KMS-11 (cell line): ENCODE measurements around the gene C5AR1.
"Not testable (repeated sequence)": the region's sequence is repeated elsewhere in the genome, so short reads cannot be mapped to it uniquely, and the experiment has no call there.

Experiments used
- H2AFZ ChIP-seq: fragments of 200-600 bp; sonication (generic); 2 replicates; pipeline ENCODE4 v1.6.1; 2016; ENCODE audit warnings: antibody characterized with exemption, mixed run types, low read depth
- H3K27ac ChIP-seq: fragments of 200-600 bp; sonication (generic); 2 replicates; pipeline ENCODE4 v1.6.1; 2016; ENCODE audit warnings: mild to moderate bottlenecking, mixed run types
- H3K27me3 ChIP-seq: fragments of 200-600 bp; sonication (generic); 2 replicates; pipeline ENCODE4 v1.6.1; 2017; ENCODE audit warnings: mild to moderate bottlenecking, low read depth, mixed run types, moderate library complexity; ENCODE audit not compliant: insufficient read depth
- H3K36me3 ChIP-seq: fragments of 200-600 bp; sonication (generic); 2 replicates; pipeline ENCODE4 v1.6.1; 2017; ENCODE audit warnings: mild to moderate bottlenecking, mixed run types; ENCODE audit not compliant: insufficient read depth
- H3K4me1 ChIP-seq: fragments of 200-600 bp; sonication (generic); 2 replicates; pipeline ENCODE4 v1.6.1; 2016; ENCODE audit warnings: mild to moderate bottlenecking, low read depth, mixed run types; ENCODE audit not compliant: poor library complexity, severe bottlenecking
- H3K4me2 ChIP-seq: fragments of 200-600 bp; sonication (generic); 2 replicates; pipeline ENCODE4 v1.7.0; 2016; ENCODE audit warnings: mild to moderate bottlenecking, mixed run types
- H3K4me3 ChIP-seq: fragments of 200-600 bp; sonication (generic); IDR thresholded peaks from 2 replicates; pipeline ENCODE4 v1.6.1; 2017; ENCODE audit warnings: low read depth, low read length, mixed read lengths; ENCODE audit not compliant: insufficient read depth
- H3K79me2 ChIP-seq: fragments of 200-600 bp; sonication (generic); 2 replicates; pipeline ENCODE4 v1.6.1; 2016; ENCODE audit warnings: low read depth, mixed run types; ENCODE audit not compliant: insufficient read depth
- H3K9ac ChIP-seq: fragments of 200-600 bp; sonication (generic); 2 replicates; pipeline ENCODE4 v1.6.1; 2016; ENCODE audit warnings: mild to moderate bottlenecking, mixed run types
- H4K20me1 ChIP-seq: fragments of 200-600 bp; sonication (generic); 2 replicates; pipeline ENCODE4 v1.6.1; 2016; ENCODE audit warnings: mild to moderate bottlenecking, mixed run types; ENCODE audit not compliant: insufficient read depth
- CTCF ChIP-seq: fragments of 200-600 bp; sonication (generic); conservative IDR thresholded peaks from 2 replicates; pipeline ENCODE4 v1.6.1; 2017; ENCODE audit warnings: low read depth, mild to moderate bottlenecking, antibody characterized with exemption, low read length, moderate library complexity, mixed read lengths

The C5AR1 gene

GRCh38 chr19:47274891-47275761 lies 34.5 kb upstream of the C5AR1 start:
- no peak for TF ChIP-seq CTCF
- Histone ChIP-seq H3K36me3 (no peaks in the 10 kb centered on the region), H4K20me1 (no peaks in the 10 kb centered on the region), H3K27me3 (no peaks in the 10 kb centered on the region), H3K79me2 (no peaks in the 10 kb centered on the region), H2AFZ (peak overlapping the region; percentile 54), H3K4me2 (peak overlapping the region; percentile 83), H3K27ac (no peak overlapping the region), H3K9ac (peak overlapping the region; percentile 27; the same call in 1 of the 2 replicates), H3K4me1 (peaks cover 10% of the 10 kb centered on the region), H3K4me3 (no peak overlapping the region)

- no peak for TF ChIP-seq CTCF
- no peaks in the 10 kb centered on the region for H3K79me2 ChIP-seq
- H3K4me3 ChIP-seq, result no peak overlapping the region
- H4K20me1 ChIP-seq, result no peaks in the 10 kb centered on the region
- H3K27ac ChIP-seq, result no peak overlapping the region
- H3K36me3 ChIP-seq, result no peaks in the 10 kb centered on the region
- no peaks in the 10 kb centered on the region for H3K27me3 ChIP-seq
- H3K4me1 ChIP-seq, result peaks cover 10% of the 10 kb centered on the region
- no peak overlapping the region for H2AFZ ChIP-seq
- H3K9ac ChIP-seq, result no peak overlapping the region
- peak overlapping the region; percentile 83 for H3K4me2 ChIP-seq
These were observed 33.7 kb upstream of the C5AR1 start for GRCh38 chr19:47275791-47276461.

- not testable (repeated sequence) for H3K36me3 ChIP-seq, H3K4me1 ChIP-seq, H4K20me1 ChIP-seq, H3K27me3 ChIP-seq, H3K4me3 ChIP-seq, H3K9ac ChIP-seq, H3K27ac ChIP-seq, H3K79me2 ChIP-seq, H3K4me2 ChIP-seq, H2AFZ ChIP-seq
These were observed 33.1 kb upstream of the C5AR1 start for GRCh38 chr19:47276513-47276912.

- H3K36me3 ChIP-seq, result no peaks in the 10 kb centered on the region
- H3K27ac ChIP-seq, result no peak overlapping the region
- no peaks in the 10 kb centered on the region for H3K27me3 ChIP-seq
- no peak overlapping the region for H3K4me3 ChIP-seq
- no peaks in the 10 kb centered on the region for H4K20me1 ChIP-seq
- no peaks in the 10 kb centered on the region for H3K79me2 ChIP-seq
- no peak overlapping the region for H2AFZ ChIP-seq
- H3K9ac ChIP-seq, result no peak overlapping the region
- TF ChIP-seq CTCF, result peak; percentile 61
- H3K4me1 ChIP-seq, result peaks cover 6% of the 10 kb centered on the region
- no peak overlapping the region for H3K4me2 ChIP-seq
These were observed 29.4 kb upstream of the C5AR1 start for GRCh38 chr19:47280183-47280797.
